Subcutaneous abdominal adipose tissue (tissue), 5 donors: ENCODE data around the gene PPFIA2.

ENCODE experiments used
- H3K27ac ChIP-seq: one replicate; pipeline ENCODE4 v1.7.0; 2013; ENCODE audit warnings: low read depth, mild to moderate bottlenecking, inconsistent platforms, low read length, moderate library complexity
- H3K27me3 ChIP-seq, 5 donors: one replicate each; pipeline ENCODE4 v1.7.0; 2013; ENCODE audit warnings: low read length in 5 of 5, inconsistent platforms in 1 of 5; ENCODE audit not compliant: control insufficient read depth in 5 of 5, insufficient read depth in 4 of 5
- H3K36me3 ChIP-seq, 5 donors: one replicate each; pipeline ENCODE4 v1.7.0; 2013; ENCODE audit warnings: low read length in 5 of 5; ENCODE audit not compliant: control insufficient read depth in 5 of 5, insufficient read depth in 5 of 5
- H3K4me1 ChIP-seq, 5 donors: one replicate each; pipeline ENCODE4 v1.7.0; 2013; ENCODE audit warnings: low read length in 5 of 5, mild to moderate bottlenecking in 3 of 5, moderate library complexity in 1 of 5; ENCODE audit not compliant: control insufficient read depth in 5 of 5, insufficient read depth in 5 of 5
- H3K4me3 ChIP-seq, 5 donors: one replicate each; pipeline ENCODE4 v1.7.0; 2013; ENCODE audit warnings: low read length in 5 of 5, low read depth in 1 of 5
- H3K9ac ChIP-seq, 5 donors: one replicate each; pipeline ENCODE4 v1.7.0; 2013; ENCODE audit warnings: low read length in 5 of 5, mild to moderate bottlenecking in 4 of 5, moderate library complexity in 3 of 5
- H3K9me3 ChIP-seq, 5 donors: one replicate each; pipeline ENCODE4 v1.7.0; 2013; ENCODE audit warnings: low read length in 5 of 5; ENCODE audit not compliant: control insufficient read depth in 5 of 5
- donor health status: healthy.
- donor health status: healthy.
- donor health status: healthy.
- donor health status: healthy.
- donor health status: healthy.

Gene PPFIA2

DNA sequence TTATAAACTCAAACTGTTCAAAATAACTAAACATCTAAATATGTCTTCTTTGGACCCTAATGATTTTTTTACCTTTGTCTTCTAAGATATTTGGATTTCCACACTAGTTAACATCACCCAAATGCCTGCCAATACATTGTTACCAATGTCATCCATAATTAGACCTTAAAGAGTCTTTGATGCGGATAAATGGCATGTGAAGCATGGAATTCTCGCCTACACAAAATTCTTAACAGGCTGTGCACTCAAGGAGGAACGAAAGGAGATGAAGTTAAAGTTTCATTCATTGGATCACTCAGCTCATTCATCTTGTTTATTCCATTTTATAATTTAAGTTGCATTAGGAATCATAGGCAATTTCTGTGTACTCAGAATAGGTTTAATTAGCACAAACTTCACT, 461.5 kb downstream of the PPFIA2 start:
- no peaks in the 10 kb centered on the region for H3K27me3 ChIP-seq
- no peaks in the 10 kb centered on the region for H3K4me1 ChIP-seq
- no peaks in the 10 kb centered on the region for H3K9me3 ChIP-seq
- H3K27ac ChIP-seq = no peak overlapping the region
- no peaks in the 10 kb centered on the region for H3K36me3 ChIP-seq
- H3K4me3 ChIP-seq = no peak overlapping the region
- H3K9ac ChIP-seq = no peak overlapping the region

GRCh38 chr12:81296556-81297305, 462.4 kb downstream of the PPFIA2 start:
- no peak overlapping the region for H3K4me3 ChIP-seq
- no peak overlapping the region for H3K9ac ChIP-seq
- H3K27ac ChIP-seq = no peak overlapping the region
- H3K4me1 ChIP-seq = no peaks in the 10 kb centered on the region
- no peaks in the 10 kb centered on the region for H3K9me3 ChIP-seq
- no peaks in the 10 kb centered on the region for H3K27me3 ChIP-seq
- no peaks in the 10 kb centered on the region for H3K36me3 ChIP-seq

DNA sequence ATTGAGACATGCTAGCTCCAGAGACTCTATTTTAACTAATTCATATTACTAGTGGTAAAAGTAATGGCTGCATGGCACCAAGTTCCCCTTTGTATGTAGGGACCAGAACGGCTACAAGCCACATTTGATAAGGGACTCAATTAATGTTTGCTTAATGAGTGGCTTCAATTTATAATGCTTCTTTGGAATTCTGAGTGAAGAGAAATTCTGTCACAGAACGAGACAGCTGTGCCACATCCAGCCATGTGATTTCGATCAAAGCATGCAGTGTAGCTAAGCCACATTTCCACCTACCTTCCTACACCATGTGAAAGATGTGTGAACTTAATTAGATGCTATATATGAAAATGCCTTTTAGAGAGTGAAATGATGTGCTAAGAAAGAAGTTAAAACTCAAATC, 463.9 kb downstream of the PPFIA2 start:
- no peak overlapping the region for H3K4me3 ChIP-seq

DNA sequence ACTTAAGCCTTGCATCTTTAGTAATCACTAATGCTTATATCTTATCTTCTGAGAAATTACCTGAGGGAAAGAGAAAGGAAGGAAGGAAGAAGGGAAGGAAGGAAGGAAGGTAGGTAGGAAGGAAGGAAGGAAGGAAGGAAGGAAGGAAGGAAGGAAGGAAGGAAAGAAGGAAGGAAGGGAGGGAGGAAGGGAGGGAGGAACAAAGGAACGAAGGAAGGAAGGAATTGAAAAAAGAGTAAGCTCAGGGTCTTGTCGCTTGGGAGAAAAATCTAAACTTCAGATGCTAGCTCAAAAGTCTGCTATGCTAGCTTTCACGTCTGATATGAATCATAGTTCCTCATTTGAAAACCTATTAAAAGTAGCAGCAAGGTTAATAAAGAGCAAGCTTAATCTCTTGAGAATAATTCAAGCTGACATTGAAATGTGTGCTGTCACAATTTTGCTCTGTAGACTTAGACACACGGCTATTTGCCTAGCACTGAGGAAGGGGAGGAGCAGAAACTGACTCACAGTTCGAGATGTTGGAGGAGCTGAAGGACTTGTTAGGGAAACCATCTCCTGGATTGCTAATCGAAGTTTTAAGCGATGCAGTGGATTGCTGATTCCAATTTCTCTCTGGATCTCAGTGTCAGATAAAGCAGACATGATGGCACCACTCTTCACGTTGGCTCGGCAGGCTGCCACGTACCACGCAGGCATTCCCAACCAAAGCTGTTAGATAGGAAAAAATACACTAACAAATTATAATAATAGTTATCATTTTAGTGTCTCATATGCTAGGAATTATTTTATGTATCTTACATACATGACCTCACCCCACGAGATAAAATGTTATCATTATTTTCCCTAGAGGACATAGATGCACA, 464.6 kb downstream of the PPFIA2 start:
- Histone ChIP-seq H3K36me3 (no peaks in the 10 kb centered on the region), H3K9ac (no peak overlapping the region), H3K4me3 (no peak overlapping the region), H3K4me1 (no peaks in the 10 kb centered on the region), H3K9me3 (no peaks in the 10 kb centered on the region), H3K27me3 (no peaks in the 10 kb centered on the region), H3K27ac (no peak overlapping the region)

More for the DNA sequence above, 463.9 kb downstream of the PPFIA2 start:
- Histone ChIP-seq H3K9me3 (no peaks in the 10 kb centered on the region), H3K36me3 (no peaks in the 10 kb centered on the region), H3K27me3 (no peaks in the 10 kb centered on the region), H3K27ac (no peak overlapping the region), H3K9ac (no peak overlapping the region), H3K4me1 (no peaks in the 10 kb centered on the region)

DNA sequence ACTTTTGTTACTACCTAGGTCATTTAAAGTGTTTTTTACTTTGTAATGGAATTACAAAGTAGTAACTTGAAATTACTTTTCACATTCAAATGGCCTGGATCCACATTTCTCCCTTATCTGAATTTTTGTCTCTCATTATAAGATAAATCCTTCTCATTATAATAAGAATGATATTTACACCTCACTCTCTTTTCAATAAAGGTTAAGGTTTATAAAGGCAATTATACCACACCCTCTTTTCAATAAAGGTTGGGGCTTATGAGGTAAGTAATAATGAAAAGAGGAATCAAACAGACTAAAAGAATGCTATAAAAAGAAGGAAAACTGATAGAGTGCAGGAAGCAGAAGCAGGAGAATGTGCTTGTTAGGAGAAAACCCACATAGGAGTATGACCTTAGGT, 470.5 kb downstream of the PPFIA2 start:
- Histone ChIP-seq H3K9me3 (no peaks in the 10 kb centered on the region), H3K4me1 (no peaks in the 10 kb centered on the region), H3K27ac (no peak overlapping the region), H3K27me3 (no peaks in the 10 kb centered on the region), H3K9ac (no peak overlapping the region), H3K36me3 (no peaks in the 10 kb centered on the region), H3K4me3 (no peak overlapping the region)

DNA sequence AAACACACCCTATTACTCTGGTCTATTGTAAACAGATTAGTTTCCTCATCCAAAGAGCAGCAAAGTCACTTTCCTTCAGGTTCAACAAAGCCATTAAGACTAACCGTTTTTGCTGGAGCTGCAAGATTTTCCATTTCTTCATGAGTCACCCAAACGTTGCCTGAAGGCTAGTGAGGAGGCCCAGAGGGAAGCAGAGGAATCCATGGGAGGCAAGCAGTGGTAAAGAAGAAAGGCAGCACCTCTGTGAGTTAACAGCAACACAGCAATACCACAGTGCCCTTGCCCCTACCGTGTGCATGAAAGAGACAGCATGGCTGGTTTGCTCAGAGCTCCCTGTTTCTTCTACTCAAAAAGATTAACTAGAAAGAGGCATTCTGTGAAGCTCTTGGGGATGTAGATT, 475.0 kb downstream of the PPFIA2 start:
- no peak overlapping the region for H3K4me3 ChIP-seq
- no peaks in the 10 kb centered on the region for H3K4me1 ChIP-seq
- no peaks in the 10 kb centered on the region for H3K9me3 ChIP-seq
- H3K9ac ChIP-seq = no peak overlapping the region
- no peaks in the 10 kb centered on the region for H3K36me3 ChIP-seq
- H3K27ac ChIP-seq = no peak overlapping the region
- no peaks in the 10 kb centered on the region for H3K27me3 ChIP-seq

DNA sequence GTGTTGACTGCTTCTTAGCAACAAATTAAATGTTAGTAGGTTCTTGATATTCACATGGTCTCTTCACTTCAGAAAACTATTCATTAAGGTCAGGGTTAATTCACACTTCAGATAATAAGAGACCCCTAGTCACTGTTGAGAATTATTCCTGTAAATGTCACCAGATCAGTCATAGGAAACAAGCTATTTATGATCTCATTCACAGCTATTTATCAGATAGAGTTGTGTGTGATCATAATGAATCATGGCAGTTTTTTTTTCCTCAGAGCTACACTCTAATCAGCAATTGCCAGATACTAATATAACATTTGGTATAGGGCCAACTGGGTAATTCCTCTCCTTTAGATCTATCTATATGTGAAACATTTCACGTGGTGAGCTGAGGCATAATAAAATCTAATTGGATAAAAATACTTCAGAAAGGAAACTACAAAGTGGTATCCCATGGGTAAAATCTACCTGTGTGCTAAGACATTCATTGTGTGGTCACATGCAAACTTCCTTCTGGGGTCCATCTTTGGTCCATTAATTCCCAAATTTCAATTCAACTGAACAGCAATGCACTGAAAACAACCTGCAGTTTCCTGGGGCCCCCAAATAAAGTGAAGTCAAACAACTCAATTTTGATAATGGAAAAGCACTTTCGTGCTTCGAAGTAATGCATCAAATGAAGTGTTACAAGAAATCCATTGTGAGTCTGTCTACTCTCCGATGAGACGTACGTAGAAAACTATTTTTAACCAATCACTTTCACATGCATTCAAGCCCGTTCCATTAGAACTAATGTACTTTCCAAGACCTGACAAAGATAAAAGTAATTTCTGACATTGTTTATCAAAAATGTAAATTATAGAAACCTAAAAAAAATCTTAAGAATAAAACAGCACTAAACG, 484.3 kb downstream of the PPFIA2 start:
- Histone ChIP-seq H3K36me3 (no peaks in the 10 kb centered on the region), H3K27me3 (no peaks in the 10 kb centered on the region), H3K9me3 (no peaks in the 10 kb centered on the region), H3K27ac (no peak overlapping the region), H3K9ac (no peak overlapping the region), H3K4me3 (no peak overlapping the region), H3K4me1 (no peaks in the 10 kb centered on the region)

DNA sequence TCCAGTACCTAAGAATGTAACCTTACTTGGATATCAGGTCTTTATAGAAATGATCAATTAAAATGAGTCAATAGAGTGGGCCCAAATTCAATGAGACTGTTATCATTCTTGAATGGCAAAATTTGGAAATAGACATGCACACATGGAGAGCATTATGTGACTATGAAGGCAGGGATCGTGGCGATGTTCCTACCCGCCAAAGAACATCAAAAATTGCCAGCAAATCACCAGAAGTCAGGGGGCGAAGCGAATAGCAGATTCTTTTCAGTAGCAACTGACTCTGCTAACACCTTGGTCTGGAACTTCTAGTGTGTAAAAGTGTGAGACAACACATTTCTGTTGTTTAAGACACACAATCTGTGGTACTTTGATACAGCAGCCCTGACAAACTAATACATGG, 488.8 kb downstream of the PPFIA2 start:
- H3K36me3 ChIP-seq = no peaks in the 10 kb centered on the region
- H3K9me3 ChIP-seq = no peaks in the 10 kb centered on the region
- no peaks in the 10 kb centered on the region for H3K4me1 ChIP-seq
- no peak overlapping the region for H3K9ac ChIP-seq
- H3K4me3 ChIP-seq = no peak overlapping the region
- H3K27ac ChIP-seq = no peak overlapping the region
- no peaks in the 10 kb centered on the region for H3K27me3 ChIP-seq

DNA sequence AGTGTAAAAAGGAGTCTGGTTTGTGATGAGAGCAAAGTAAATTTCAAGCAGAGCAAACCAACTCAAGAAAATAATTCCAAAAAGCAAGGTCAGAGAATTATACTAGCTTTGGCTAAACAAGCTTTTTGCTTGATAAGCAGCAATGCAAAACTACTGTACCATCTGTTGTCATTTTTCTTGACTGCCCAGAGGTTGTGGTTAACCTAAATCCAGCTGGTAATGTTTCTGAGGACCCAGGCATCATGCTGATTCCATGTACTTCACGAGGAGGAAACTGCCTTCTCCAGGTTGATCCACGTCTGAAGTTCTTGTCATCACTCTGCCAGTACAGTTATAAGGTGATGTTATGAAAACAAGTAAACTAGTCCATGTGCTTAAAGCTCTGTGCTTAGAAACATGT, 496.1 kb downstream of the PPFIA2 start:
- Histone ChIP-seq H3K27ac (no peak overlapping the region), H3K27me3 (no peaks in the 10 kb centered on the region), H3K9ac (no peak overlapping the region), H3K4me1 (no peaks in the 10 kb centered on the region), H3K36me3 (peaks cover 0 to 5% (median 3%) of the 10 kb centered on the region in 5 donors), H3K4me3 (no peak overlapping the region), H3K9me3 (no peaks in the 10 kb centered on the region)
